NCI-H82 (cell line): ENCODE data around the gene MAGEF1.
"Not testable (repeated sequence)": the region's sequence is repeated elsewhere in the genome, so short reads cannot be mapped to it uniquely, and the experiment has no call there.

ENCODE experiments used
- DNase-seq: peaks from one replicate; lab custom pipeline; 2025; lab: John Stamatoyannopoulos, UW

MAGEF1 gene

DNA sequence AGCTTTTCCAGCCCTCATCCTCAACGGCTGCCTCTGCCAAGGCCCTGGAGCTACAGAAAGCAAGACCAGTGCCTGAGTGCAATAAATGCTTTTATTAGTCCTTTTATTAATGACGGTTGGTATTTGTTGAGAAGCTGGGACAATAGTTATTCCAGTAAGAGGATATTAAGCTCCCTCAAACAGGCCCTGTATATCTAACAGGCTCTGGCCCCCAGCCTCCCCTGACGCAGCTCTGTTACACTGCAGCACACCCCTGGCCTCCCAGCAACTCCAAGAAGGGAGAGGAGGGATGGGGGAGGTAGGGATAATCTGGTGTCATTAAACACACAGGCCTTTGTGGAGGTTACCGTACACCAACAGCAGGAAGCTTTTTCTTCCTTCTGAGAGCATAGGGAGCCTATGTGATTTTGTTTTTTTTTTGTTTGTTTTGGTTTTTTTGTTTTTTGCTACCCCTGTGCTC, 30.8 kb upstream of the MAGEF1 start:
- peak; percentile 88 for DNase-seq

DNA sequence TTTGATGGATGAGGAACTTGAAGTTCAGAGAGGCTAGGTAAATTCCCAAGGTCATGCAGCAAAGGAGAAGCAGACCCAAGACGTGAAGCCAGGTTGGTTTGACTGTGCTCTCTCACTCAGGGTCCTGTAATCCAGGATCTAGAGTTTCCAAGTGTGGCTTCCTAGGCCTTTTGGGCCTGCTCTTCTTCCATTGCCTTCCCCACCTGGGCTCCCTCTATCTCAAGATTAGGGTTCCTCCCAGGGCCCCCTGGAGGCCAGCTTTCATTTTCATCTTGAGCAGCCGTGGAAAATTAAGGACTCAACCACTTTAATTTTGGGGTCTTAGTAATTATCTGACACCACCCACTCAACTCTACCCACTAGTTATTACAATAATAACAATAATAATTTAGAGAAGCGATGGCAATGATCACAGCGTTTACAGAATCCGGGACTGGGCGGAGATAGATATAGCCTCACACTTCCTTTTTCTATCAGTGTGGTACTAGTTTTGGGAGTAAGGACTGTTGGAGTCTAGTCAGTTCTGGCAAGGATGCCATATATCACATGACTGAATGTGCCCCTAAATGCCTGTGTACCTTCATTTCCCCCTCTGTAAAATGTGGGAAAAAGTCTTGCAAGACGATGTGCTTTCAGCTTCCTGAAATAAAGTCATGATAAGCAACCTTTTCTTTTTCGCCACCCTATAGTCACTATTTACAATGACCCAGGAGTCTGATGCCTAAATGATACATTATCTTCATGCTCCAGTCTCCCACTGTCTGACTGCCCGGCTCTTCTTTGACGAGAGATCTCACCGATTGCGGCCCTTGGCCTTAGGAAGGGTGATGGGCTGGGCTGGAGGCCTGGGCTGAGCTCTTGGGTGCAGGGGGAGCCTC, 30.2 kb upstream of the MAGEF1 start:
- DNase-seq = no peak

DNA sequence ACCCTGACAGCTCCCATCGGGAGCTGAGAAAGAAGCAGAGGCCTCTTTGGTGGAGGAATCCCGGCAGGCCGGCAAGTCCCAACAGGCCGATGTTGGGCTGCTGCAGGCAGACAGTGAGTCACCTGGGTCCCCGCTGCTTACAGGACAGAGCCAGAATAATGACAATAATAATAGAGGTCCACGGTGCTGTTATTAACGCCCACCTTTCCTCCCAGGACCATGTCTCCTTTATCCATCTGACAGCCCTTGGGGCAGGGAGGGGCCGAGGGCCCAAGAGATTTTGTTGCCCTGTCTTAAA, 29.3 kb upstream of the MAGEF1 start:
- DNase-seq = no peak

DNA sequence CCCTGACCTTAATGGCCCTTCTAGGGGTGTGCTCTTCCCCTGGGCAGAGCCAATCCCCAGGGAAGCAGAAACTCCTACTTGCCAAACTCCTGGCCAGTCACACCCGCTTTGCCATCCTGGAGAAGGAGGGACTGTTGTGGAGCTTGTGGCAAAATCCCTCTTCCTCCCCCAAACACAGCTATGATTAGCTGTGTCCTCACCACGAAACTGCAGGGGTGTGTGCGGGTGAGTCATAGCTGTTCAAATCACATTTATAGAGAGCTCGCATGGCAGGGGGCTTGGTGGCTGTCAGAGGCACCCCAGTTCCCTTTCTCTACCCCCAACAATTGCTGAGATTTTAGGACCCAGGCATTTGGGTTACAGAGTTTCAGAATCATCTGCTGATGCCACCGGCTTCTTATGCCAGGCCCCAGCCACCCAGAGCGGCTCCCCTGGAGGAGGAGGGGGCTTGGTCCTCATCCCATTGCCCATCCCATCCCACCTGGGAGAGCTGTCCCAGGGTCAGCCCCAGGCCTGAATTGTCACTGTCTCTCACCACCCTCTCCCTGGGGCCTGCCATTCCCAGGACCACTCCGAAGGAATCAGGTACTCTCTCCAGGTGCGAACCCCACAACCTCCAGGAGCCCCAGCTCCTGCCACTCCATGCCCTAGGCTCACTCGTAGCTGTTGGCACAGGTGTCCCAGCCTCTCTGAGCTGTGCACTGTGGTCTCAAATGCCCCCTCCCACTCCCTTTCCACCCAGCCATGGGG, 28.8 kb upstream of the MAGEF1 start:
- DNase-seq = no peak

DNA sequence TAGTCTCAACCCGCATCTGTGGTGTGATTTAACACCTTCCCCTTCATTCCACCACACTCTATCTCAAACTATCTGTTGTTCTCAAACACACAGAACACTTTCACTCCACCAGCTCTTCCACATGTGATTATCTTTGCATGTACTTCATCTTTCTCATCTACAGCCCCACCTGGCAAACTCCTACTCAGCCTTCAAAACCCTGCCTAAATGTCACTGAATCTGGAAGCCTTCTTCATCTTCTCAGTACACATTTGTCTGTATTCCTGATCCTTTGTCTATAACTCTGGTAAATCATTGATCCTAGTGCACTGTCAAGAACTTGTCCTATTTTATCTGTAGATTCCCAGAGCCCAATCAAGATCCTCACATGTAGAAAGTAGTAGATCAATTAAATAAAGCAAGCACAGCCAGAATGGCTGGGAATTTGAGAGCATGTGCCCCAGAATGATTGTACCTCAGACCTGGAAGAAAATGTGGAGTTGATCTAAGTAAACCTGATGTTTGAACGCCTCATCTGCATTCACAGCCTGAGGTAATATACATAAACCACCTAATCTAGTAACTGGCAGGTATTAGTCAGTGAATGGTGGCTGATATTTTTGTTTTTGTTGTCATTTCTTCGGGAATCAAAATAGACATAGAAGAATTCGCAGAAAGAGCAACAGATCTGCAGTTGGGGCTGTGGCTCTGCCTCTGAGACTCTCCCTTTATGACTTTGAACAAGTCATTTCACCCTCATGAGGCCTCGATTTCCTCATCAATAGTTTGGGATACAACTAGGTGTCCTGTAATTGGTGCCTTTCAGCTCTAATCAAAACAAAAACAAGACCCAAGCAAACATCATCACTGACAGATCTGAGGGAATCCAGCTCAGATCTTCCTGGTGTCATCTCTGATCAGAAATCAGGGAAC, 28.0 kb upstream of the MAGEF1 start:
- DNase-seq = no peak

DNA sequence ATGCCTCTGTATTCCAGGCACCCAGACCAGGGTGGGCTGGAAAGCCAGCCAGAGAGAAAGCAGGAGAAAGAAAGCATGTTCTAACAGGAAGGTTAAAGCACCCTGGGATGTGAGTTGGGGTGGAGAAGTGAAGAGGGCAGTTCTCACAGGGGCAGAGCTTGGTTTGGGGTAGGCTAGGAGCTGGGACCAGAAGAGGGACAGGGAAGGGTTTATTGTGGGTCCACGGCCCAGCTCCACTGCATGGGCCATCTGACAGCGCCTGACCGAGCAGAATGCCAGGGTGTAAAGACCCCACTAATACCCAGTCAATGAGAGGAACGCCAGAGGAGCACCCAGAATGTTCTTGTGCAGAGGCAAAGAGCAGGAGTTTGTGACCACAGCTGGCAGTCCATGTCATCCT, 27.1 kb upstream of the MAGEF1 start:
- no peak for DNase-seq

DNA sequence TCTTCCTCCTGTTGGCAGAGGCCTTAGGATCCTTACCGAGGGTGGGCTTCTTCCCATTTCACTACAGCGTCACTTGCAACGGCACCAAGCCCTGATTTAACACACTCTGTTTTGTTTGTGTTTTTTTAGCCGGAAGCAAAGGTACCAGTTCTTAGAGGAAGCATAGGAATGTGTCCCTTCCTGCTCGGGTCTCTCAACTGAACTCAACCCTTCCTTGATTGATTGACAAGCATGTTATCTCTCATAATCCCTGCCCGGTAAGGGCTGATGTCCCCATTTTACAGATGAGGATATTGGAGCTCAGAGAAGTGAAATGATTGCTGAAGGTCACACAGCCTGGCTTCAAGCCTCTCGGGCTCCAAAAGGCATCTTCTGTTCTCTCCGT, 26.6 kb upstream of the MAGEF1 start:
- no peak for DNase-seq

DNA sequence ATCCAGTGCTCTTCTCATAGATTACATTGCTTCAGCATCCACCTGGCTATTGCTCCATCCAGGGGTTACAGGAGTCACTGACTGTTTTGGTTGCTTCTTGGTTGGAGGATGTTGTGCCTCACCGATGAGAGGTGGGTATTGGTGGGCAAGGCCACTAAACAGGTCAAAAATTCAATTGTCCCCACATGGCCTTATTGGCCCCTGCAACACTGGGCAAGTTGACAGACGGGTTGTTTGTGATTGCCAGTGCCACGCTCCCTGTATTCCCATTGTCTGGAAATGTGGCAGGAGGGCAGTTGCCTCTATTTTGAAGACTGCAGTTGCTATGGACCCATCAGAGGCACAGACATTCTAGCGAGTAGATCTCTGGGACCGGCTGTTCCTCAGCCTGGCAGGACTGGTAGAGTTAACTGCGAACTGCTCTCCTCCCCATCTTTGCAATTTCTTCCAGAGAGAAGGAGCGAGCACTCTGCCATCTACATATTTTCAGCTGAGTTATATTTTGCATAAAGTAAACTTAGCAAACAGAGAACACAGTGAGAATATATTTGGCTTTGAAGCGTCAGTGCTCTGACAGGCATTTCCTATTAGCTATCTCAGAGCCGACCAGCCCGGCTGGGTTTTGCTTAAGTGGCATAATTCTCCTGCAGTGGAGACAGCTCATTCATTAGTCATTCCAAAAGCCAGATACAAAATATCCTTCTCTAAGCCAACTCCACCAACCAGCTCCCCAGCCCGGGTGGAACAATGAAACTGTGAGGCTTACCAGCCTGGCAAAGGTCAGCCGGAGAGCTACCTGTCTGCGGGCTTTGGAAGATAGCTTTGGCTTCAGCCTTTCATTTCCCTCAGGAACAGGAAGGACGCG, 26.0 kb upstream of the MAGEF1 start:
- DNase-seq = no peak

DNA sequence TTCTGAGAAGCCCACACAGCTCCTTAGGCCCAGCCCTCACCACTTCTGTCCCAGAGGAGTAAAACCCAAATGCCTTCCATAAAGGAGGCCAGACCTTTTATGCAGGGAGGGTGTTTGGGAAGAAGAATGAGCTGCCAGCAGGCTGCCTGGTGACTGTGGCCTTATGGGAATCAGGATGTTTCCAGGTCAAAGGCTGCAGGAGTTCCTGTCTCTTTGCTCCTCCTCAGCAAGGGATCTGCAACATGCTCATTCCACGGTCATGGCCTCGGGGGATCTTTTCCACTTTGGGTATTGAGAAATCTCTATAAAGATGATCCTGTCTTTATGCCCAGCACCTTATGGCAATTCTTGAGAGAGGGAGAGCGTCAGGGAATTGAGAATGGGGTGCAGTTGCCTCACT, 25.2 kb upstream of the MAGEF1 start:
- no peak for DNase-seq

DNA sequence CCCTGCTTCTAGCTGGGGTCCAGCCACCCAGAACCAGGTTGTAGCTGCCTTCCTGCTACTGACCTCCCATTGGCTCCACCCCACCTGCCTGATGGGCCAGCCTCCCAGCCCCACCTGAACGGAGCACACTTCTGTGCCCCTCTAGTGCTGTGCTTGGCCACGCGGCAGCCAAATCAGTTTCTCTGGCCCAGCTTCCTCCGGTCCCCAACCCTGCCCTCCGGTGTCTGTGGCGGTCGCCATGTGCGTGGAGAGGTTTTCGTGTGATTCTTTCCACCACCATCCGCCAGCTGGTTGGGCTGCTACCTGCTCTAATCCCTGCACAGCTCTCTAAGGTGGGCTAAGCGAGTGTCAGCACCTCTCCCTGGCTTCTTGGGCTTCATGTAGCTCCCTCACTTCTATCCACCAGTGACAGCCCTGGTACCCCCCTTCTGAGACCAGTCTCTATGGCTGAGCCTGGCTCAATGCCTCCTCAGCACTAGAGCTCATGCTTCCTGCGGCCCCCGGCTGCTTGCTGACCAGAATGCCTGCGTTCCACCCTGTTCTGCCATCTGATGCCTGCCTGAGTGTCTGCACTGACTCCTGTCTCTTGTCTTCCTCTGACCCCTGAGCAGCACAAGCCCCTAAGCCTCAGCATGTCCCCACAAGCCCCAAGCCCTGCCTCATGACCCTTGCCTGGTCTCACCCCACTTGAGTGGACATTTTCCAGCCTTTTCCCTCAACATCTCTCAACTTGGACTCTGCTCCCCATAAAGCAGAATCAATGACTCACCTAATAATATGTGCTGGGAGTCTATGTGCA, 23.2 kb upstream of the MAGEF1 start:
- no peak for DNase-seq

DNA sequence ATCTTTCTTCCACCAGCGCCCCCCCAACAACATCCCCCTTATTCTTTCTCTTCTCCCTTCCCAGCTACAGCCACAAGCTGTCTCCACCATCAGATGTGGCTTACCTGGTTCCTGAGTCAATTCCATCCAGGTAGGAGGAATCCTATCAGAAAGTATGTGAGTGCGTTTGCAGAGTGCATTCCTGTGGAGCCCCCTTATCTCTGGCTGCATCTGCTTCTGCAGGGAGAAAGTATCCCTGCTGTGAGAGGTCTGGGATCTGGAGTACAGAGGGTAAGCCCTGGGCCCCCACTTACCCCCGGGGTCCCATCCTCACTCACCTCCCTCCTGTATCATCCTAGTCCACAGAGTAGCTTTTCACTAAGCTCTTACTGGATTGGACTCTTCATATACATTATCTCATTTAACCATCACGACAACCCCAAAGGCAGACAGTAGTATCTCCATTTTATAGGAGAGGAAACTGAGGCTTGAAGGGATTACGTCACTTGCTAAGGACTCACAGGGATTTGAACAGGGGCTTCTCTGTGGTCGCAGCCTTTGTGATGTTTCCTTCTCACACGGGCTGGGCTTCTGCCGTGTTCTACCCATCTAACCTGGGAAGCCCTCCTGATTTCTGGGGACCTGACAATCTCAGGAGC, 22.2 kb upstream of the MAGEF1 start:
- DNase-seq = no peak

DNA sequence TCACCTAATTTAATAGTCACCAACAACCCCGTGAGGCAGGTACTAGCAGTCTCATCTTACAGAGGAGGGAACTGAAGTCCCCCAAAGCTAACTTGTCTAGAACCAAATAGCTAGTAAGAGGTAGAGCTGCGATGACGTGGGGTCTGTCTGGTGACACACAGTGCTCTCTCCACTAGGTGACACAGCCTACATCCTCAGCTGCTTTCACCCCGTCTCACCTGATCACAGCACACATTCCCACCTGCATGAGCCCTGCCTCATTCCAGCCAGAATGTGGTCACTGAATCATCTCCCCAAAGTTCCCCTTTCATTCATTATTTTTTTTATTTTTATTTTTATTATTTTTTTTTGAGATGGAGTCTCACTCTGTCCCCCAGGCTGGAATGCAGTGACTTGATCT, 21.3 kb upstream of the MAGEF1 start:
- no peak for DNase-seq

DNA sequence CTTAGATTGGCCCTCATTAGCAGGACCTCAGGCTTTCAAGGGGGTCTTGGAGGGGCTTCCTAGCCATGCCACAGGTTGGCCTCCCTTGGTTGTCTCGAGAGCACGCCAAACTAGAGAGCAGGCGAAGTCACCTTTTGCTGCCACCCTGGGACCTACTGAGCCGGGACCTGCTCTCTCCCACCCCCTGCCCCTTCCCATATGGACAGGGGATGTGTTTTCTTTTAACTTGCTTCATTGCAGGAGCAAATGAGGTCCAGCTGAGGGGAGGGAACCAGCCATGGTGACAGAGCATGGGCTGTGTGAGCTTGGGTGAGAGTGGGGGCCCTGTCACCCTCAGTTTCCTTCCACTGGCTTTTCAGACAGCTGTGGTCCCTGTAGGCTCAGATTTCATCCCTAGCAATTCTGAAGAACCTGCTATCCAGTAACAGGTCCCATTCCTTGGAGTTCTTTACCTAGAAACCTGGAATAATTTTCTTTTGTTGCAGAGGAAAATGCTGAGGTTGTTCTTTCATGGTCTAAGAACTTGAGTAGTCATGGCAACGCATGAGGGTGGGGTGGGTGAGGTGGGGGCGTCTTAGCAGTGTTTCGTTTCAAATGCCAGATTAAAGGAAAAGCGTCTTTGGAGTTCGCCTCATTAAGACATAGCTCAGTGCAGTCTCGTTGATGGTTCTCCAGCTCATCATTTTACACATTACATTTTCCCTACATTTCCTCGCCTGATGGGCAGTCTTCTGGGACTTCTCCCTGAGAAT, 20.1 kb upstream of the MAGEF1 start:
- no peak for DNase-seq

DNA sequence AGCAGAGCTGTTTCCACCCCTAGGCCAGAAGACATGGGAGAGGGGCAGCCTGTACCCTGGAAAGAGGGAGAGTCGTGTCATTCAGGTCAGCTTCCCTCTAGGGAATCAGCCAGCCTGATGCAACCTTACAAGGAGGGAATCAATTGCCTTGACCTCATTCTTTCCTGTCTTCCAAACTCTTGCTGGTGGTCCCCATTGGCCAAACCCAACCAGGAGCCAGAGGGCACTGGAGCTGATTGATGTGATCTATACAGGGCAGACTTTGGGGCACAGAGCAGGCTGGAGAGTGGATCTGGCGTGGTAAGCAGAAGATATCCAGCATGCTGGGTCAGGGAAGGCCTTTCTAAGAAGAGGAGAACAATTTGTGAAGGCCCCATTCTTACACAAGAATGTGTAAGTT, 19.1 kb upstream of the MAGEF1 start:
- DNase-seq = no peak

DNA sequence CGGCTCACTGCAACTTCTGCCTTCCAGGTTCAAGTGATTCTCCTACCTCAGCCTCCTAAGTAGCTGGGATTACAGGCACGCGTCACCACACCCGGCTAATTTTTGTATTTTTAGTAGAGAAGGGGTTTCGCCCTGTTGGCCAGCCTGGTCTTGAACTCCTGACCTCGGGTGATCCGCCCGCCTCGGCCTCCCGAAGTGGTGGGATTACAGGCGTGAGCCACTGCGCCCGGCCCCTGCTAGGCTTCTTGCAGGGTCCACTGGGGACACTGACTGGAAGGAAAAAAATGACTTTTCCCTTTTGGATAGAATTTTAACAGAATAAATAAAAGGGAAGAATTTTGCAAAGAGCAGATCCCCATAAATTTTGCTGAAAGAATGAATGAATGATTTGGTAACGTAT, 17.3 kb upstream of the MAGEF1 start:
- not testable (repeated sequence) for DNase-seq

DNA sequence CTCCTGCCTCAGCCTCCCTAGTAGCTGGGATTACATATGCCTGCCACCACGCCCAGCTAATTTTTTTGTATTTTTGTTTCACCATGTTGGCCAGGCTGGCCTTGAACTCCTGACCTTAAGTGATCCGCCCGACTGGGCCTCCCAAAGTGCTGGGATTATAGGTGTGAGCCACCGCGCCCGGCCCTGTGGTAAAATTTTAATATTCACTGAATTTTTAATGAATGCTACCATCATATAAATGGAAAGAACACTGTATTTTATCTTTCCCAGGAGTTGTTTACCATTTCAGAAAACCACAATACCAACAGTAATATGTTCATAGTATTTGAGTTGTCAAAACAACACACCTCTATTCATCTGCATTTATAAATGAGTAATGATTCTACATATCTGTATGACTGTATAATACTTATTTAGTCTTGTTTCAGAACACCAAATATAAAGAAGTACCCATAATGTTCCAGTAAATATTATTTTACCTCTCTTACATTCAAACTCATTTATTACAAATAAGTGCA, 16.2 kb upstream of the MAGEF1 start:
- no peak for DNase-seq

DNA sequence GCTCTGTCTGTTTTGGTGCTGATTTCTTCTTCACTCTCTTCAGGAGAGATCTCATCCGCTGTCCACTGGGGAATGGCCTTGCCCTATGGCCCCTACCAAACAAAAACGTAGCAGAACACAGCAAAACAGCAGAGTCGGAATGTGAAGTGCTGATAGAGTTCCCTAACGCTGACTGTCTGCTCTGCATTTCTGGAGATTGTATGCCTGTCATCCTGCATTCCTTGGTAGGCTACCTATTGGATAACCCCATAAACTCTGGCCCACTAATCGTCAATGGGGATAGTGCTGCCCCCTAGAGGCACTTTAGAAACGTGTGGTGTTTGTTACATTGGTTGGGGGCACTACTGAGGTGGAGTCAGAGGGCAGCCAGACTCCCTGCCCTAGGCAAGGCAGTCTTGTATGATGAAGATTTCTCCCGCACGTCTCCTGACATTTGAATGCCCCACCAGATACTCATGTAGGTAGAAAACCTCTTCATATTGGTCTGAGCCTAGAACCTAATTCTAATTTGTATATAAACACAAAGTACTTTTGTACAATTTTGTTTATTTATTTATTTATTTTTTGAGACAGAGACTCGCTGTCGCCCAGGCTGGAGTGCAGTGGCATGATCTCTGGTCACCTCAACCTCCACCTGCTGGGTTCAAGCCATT, 15.6 kb upstream of the MAGEF1 start:
- DNase-seq = peak; percentile 97

DNA sequence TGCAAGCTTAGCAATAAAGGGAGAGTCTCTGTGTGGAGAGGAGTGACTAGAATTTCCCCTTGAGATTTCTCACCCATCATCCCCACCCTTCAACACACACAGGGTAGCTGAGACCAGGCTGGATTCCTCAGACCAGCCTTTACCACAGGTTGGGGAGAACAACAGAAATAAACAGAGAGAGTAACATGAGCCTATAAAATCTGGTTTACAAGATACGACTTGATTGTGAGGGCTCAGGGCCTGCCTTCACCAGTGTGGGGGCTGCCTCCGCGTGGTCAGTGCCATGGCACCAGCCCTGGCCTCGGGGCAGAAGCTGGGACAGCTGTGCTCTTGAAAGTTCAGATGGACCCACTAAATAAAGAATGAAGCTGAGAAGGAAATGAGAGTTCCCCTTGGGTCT, 14.6 kb upstream of the MAGEF1 start:
- no peak for DNase-seq
